SU-DHL-6 (cell line): Measurements from ENCODE around the gene SLC6A7.

ENCODE experiments used
- EZH2phosphoT487 ChIP-seq: fragments of 200-600 bp; sonication (generic), shearing (Covaris generic); conservative IDR thresholded peaks from 2 replicates; pipeline ENCODE4 v1.6.1; 2018; ENCODE audit warnings: mild to moderate bottlenecking, antibody characterized with exemption, low read length, moderate library complexity, mixed read lengths
- TF ChIP-seq, protein P1 (sequence below): fragments of 200-600 bp; sonication (generic); IDR thresholded peaks from one replicate; pipeline ENCODE4 v1.5.1; 2017; ENCODE audit warnings: antibody characterized with exemption, mild to moderate bottlenecking, low read length, moderate library complexity; ENCODE audit not compliant: insufficient read depth, poor library complexity, severe bottlenecking

DNA sequence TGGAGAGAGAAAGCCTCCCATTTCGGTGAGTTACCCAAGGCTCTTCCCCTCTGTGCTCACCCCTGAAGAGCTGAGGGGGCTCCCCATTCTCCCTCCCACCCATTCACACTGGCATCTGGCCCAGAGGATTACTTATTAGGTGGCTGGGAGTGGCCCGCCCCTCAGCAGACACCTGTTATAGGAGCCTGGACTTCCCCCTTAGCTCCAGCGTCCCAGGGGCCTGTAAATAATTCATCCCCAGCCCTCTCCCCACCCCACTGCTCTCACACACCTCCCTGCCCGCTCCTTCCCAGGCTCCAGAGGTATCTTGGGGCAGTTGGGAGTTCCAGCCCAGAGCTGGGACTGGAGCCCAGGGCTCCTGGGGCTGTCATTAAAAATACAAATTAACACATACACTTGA is 11.6 kb upstream of the SLC6A7 start:
- TF ChIP-seq, protein P1, sequence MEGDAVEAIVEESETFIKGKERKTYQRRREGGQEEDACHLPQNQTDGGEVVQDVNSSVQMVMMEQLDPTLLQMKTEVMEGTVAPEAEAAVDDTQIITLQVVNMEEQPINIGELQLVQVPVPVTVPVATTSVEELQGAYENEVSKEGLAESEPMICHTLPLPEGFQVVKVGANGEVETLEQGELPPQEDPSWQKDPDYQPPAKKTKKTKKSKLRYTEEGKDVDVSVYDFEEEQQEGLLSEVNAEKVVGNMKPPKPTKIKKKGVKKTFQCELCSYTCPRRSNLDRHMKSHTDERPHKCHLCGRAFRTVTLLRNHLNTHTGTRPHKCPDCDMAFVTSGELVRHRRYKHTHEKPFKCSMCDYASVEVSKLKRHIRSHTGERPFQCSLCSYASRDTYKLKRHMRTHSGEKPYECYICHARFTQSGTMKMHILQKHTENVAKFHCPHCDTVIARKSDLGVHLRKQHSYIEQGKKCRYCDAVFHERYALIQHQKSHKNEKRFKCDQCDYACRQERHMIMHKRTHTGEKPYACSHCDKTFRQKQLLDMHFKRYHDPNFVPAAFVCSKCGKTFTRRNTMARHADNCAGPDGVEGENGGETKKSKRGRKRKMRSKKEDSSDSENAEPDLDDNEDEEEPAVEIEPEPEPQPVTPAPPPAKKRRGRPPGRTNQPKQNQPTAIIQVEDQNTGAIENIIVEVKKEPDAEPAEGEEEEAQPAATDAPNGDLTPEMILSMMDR, result no peak
- no peak for TF ChIP-seq EZH2phosphoT487
